GM12878 (cell line): ENCODE results near the gene EOLA1. TPM values are rescaled to one million over a fixed set of nuclear protein-coding genes. Genes with fewer than 3 reads are reported as not detected.

Experiments used
- CHD2 ChIP-seq: IDR thresholded peaks from 2 replicates; pipeline ENCODE4 v1.6.1; 2011; ENCODE audit warnings: low read depth, low read length, improper control_type of control experiment, borderline replicate concordance
- DPF2 ChIP-seq: fragments of 450-650 bp; IDR thresholded peaks from 2 replicates; pipeline ENCODE4 v1.6.1; 2017; ENCODE audit warnings: mild to moderate bottlenecking
- E2F4 ChIP-seq: IDR thresholded peaks from 2 replicates; pipeline ENCODE4 v1.6.1; 2012; ENCODE audit warnings: low read depth, low read length, improper control_type of control experiment
- EED ChIP-seq: sonication (generic); IDR thresholded peaks from 2 replicates; pipeline ENCODE4 v1.6.1; 2016; ENCODE audit warnings: antibody characterized with exemption, low read depth
- EGR1 ChIP-seq, 2 experiments: IDR thresholded peaks; 1 replicate in 1 of 2; 2 replicates in 1 of 2; pipeline ENCODE4 v1.6.1; 2011 to 2012; ENCODE audit warnings: low read depth in 2 of 2, low read length in 2 of 2, borderline replicate concordance in 1 of 2, mild to moderate bottlenecking in 1 of 2, moderate library complexity in 1 of 2
- HCFC1 ChIP-seq: fragments of 150-350 bp; IDR thresholded peaks from 2 replicates; pipeline ENCODE4 v1.6.1; 2014; ENCODE audit warnings: low read length
- HDAC2 ChIP-seq: fragments of 200-600 bp; sonication (generic); IDR thresholded peaks from 2 replicates; pipeline ENCODE4 v1.6.1; 2017
- KAT2A ChIP-seq: conservative IDR thresholded peaks from 2 replicates; pipeline ENCODE4 v1.6.1; 2011; ENCODE audit warnings: low read depth, low read length; ENCODE audit not compliant: control insufficient read depth
- KDM1A ChIP-seq: fragments of 200-600 bp; sonication (generic); IDR thresholded peaks from 2 replicates; pipeline ENCODE4 v1.6.1; 2016; ENCODE audit warnings: borderline replicate concordance
- MTA3 ChIP-seq: IDR thresholded peaks from 2 replicates; pipeline ENCODE4 v1.6.1; 2012; ENCODE audit warnings: low read length, inconsistent platforms, borderline replicate concordance
- NFIC ChIP-seq: IDR thresholded peaks from 2 replicates; pipeline ENCODE4 v1.6.1; 2012; ENCODE audit warnings: low read depth, mild to moderate bottlenecking, inconsistent platforms, low read length, moderate library complexity
- PML ChIP-seq: IDR thresholded peaks from 2 replicates; pipeline ENCODE4 v1.6.1; 2012; ENCODE audit warnings: low read length, inconsistent platforms
- SP1 ChIP-seq: IDR thresholded peaks from one replicate; pipeline ENCODE4 v1.6.1; 2011; ENCODE audit warnings: low read depth, low read length
- SREBF1 ChIP-seq: IDR thresholded peaks from 2 replicates; pipeline ENCODE4 v1.6.1; 2012; ENCODE audit warnings: mild to moderate bottlenecking, low read length
- ZBTB40 ChIP-seq: fragments of 450-650 bp; IDR thresholded peaks from 2 replicates; pipeline ENCODE4 v1.6.1; 2016; ENCODE audit warnings: mild to moderate bottlenecking, moderate library complexity, borderline replicate concordance
- ZNF622 ChIP-seq: fragments of 450-650 bp; IDR thresholded peaks from 2 replicates; pipeline ENCODE4 v1.6.1; 2017; ENCODE audit warnings: mild to moderate bottlenecking, inconsistent platforms
- polyA plus RNA-seq, 11 experiments: library from polyadenylated mRNA; depleted of rRNA in 4 of 11; unstranded in 6 of 11; stranded (reverse) in 5 of 11; fragments of >200 nt; fragmentation: Nextera tagmentation in 4 of 11; fragmentation: Illumina TruSeq in 1 of 11; extraction: Ambion mirVana in 4 of 11; extraction: Trizol in 1 of 11; gene quantifications; 1 replicate in 1 of 11; 2 replicates in 10 of 11; pipeline versions ENCODE4 v1.2.1 to v1.2.3, GENCODE V29; 2011 to 2016; ENCODE audit warnings: inconsistent platforms in 2 of 11, missing spikeins in 2 of 11, low read depth in 1 of 11
- total RNA-seq, 4 experiments: library from RNA; depleted of rRNA in 3 of 4; stranded (reverse); fragments of >200 nt in 3 of 4; fragmentation: Illumina TruSeq in 1 of 4; extraction: Trizol in 1 of 4; gene quantifications; 2 replicates each; pipeline versions ENCODE4 v1.2.1 to v1.2.3, GENCODE V29; 2013 to 2021
- TF ChIP-seq, protein P1 (sequence below): IDR thresholded peaks from 2 replicates; pipeline ENCODE4 v1.6.1; 2012; ENCODE audit warnings: improper control_type of control experiment, low read depth, low read length; ENCODE audit not compliant: insufficient replicate concordance
- TF ChIP-seq, protein P2 (sequence below): IDR thresholded peaks from 2 replicates; pipeline ENCODE4 v1.6.1; 2012; ENCODE audit warnings: low read length, inconsistent platforms

Gene EOLA1
- total and polyA plus RNA-seq, 10 of the 15 experiments (the other 5 are each of a cell fraction or from before 2014, with no cell fraction given), result 9.2 to 42.3 (median 24.3) TPM

DNA sequence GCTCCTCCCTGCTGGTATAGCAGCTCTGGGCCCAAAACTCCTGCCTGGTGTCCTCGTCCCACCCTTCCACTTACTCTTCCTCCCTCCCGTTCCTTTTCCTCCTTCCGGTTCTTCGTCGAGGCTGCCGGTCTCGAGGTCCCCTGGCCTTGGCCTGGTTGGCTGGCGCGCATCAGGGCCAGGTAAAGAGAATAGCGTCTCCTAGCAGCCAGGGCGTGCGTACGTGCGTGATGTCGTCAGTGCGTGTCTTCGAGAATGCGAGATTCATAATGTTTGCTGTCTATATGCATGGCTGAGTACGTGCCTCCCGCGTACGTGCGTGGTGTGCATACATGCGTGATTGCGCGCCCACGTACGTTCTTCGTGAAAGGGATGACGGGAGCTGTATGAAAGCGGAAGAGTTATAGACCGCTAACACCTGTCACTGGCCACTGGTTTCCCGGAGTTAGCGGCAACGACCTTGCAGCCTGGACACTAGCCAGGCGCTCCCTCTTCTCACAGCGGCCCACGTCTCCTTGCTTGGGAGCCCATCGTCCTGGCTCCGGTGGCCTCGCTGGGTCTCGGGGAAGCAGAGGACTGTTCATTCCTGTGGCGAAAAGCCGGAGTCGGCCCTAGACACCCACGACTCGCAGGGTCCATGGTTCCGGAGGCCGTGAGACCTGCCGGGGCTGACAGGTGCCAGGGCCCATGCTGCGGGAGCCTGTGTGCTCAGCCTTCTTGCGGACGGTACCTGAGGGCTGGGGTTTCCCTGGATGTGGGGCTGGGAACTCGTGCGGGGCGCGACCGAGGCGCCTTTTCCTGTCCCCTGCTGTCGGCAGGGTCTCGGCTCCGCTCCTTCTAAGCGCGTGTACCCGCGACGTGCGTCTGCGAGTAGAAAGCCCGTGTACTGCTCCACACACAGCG, at the start of gene EOLA1 (continued):
- TF ChIP-seq ZBTB40, result peak; percentile 34; the same call in 1 of the 2 replicates
- TF ChIP-seq EGR1 (IDR thresholded peaks at IDR 0.05; ENCODE audit: borderline replicate concordance in 1 of 2, low read depth in 2 of 2, low read length in 2 of 2), result peak; percentile 71 to 91; a peak in 2 of 3 replicates
- peak; percentile 20; the same call in 1 of the 2 replicates for TF ChIP-seq HCFC1
- TF ChIP-seq, protein P1, sequence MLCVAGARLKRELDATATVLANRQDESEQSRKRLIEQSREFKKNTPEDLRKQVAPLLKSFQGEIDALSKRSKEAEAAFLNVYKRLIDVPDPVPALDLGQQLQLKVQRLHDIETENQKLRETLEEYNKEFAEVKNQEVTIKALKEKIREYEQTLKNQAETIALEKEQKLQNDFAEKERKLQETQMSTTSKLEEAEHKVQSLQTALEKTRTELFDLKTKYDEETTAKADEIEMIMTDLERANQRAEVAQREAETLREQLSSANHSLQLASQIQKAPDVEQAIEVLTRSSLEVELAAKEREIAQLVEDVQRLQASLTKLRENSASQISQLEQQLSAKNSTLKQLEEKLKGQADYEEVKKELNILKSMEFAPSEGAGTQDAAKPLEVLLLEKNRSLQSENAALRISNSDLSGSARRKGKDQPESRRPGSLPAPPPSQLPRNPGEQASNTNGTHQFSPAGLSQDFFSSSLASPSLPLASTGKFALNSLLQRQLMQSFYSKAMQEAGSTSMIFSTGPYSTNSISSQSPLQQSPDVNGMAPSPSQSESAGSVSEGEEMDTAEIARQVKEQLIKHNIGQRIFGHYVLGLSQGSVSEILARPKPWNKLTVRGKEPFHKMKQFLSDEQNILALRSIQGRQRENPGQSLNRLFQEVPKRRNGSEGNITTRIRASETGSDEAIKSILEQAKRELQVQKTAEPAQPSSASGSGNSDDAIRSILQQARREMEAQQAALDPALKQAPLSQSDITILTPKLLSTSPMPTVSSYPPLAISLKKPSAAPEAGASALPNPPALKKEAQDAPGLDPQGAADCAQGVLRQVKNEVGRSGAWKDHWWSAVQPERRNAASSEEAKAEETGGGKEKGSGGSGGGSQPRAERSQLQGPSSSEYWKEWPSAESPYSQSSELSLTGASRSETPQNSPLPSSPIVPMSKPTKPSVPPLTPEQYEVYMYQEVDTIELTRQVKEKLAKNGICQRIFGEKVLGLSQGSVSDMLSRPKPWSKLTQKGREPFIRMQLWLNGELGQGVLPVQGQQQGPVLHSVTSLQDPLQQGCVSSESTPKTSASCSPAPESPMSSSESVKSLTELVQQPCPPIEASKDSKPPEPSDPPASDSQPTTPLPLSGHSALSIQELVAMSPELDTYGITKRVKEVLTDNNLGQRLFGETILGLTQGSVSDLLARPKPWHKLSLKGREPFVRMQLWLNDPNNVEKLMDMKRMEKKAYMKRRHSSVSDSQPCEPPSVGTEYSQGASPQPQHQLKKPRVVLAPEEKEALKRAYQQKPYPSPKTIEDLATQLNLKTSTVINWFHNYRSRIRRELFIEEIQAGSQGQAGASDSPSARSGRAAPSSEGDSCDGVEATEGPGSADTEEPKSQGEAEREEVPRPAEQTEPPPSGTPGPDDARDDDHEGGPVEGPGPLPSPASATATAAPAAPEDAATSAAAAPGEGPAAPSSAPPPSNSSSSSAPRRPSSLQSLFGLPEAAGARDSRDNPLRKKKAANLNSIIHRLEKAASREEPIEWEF, result no peak
- TF ChIP-seq ZNF622, result no peak
- TF ChIP-seq CHD2, result peak; percentile 12
- TF ChIP-seq E2F4, result no peak
- TF ChIP-seq PML, result no peak
- TF ChIP-seq NFIC, result no peak
- TF ChIP-seq KAT2A, result no peak
- TF ChIP-seq DPF2, result peak; percentile 64; the same call in 1 of the 2 replicates
- no peak for TF ChIP-seq SP1
- no peak for TF ChIP-seq KDM1A
- TF ChIP-seq EED, result peak; percentile 92
- TF ChIP-seq HDAC2, result no peak
- TF ChIP-seq, protein P2, sequence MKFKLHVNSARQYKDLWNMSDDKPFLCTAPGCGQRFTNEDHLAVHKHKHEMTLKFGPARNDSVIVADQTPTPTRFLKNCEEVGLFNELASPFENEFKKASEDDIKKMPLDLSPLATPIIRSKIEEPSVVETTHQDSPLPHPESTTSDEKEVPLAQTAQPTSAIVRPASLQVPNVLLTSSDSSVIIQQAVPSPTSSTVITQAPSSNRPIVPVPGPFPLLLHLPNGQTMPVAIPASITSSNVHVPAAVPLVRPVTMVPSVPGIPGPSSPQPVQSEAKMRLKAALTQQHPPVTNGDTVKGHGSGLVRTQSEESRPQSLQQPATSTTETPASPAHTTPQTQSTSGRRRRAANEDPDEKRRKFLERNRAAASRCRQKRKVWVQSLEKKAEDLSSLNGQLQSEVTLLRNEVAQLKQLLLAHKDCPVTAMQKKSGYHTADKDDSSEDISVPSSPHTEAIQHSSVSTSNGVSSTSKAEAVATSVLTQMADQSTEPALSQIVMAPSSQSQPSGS, result no peak
- no peak for TF ChIP-seq SREBF1
- TF ChIP-seq MTA3, result no peak
